H1 (cell line): ENCODE measurements around the gene IL1RAPL1.

Source experiments
- CTCF ChIP-seq, 3 experiments: IDR thresholded peaks; 1 replicate in 2 of 3; 2 replicates in 1 of 3; pipeline versions ENCODE4 v1.5.1 to v1.6.1; 2011; ENCODE audit warnings: low read length in 3 of 3, mild to moderate bottlenecking in 3 of 3, inconsistent platforms in 2 of 3, low read depth in 1 of 3, moderate library complexity in 1 of 3; ENCODE audit not compliant: insufficient read depth in 1 of 3; ENCODE audit errors: control extremely low read depth in 1 of 3
- EP300 ChIP-seq, 2 experiments: IDR thresholded peaks; 1 replicate in 1 of 2; 2 replicates in 1 of 2; pipeline ENCODE4 v1.6.1; 2011 to 2012; ENCODE audit warnings: low read depth in 2 of 2, low read length in 2 of 2, mild to moderate bottlenecking in 2 of 2, borderline replicate concordance in 1 of 2, inconsistent platforms in 1 of 2, moderate library complexity in 1 of 2
- EZH2 ChIP-seq: fragments of 200-600 bp; sonication (generic); IDR thresholded peaks from 2 replicates; pipeline ENCODE4 v1.7.1; 2012; ENCODE audit warnings: low read depth, mild to moderate bottlenecking, moderate library complexity, low read length, inconsistent platforms; ENCODE audit not compliant: severe bottlenecking
- GABPA ChIP-seq: IDR thresholded peaks from 2 replicates; pipeline ENCODE4 v1.6.1; 2011; ENCODE audit warnings: mild to moderate bottlenecking, low read length, moderate library complexity, borderline replicate concordance; ENCODE audit not compliant: insufficient read depth
- POLR2A ChIP-seq, 2 experiments: IDR thresholded peaks; 1 replicate in 1 of 2; 2 replicates in 1 of 2; pipeline ENCODE4 v1.6.1; 2011; ENCODE audit warnings: low read depth in 2 of 2, low read length in 2 of 2, mild to moderate bottlenecking in 2 of 2; ENCODE audit errors: control extremely low read depth in 1 of 2
- POLR2AphosphoS5 ChIP-seq: IDR thresholded peaks from 2 replicates; pipeline ENCODE4 v1.6.1; 2011; ENCODE audit warnings: low read depth, low read length
- SIN3A ChIP-seq, 2 experiments: IDR thresholded peaks in 1 of 2; conservative IDR thresholded peaks in 1 of 2; 2 replicates each; pipeline ENCODE4 v1.6.1; 2011 to 2012; ENCODE audit warnings: low read length in 2 of 2, improper control_type of control experiment in 1 of 2, low read depth in 1 of 2, mild to moderate bottlenecking in 1 of 2

- TF ChIP-seq EZH2, result no peak
- no peak for TF ChIP-seq SIN3A (conservative IDR thresholded peaks at IDR 0.05 in 1 of 2, IDR thresholded peaks at IDR 0.05 in 1 of 2; ENCODE audit: low read depth in 1 of 2, low read length in 2 of 2)
- no peak for TF ChIP-seq GABPA
- no peak for TF ChIP-seq CTCF (IDR thresholded peaks at IDR 0.05; ENCODE audit: control extremely low read depth in 1 of 3, insufficient read depth in 1 of 3, low read depth in 1 of 3, low read length in 3 of 3)
- no peak for TF ChIP-seq EP300 (IDR thresholded peaks at IDR 0.05; ENCODE audit: borderline replicate concordance in 1 of 2, low read depth in 2 of 2, low read length in 2 of 2)
- TF ChIP-seq POLR2A (IDR thresholded peaks at IDR 0.05; ENCODE audit: control extremely low read depth in 1 of 2, low read depth in 2 of 2, low read length in 2 of 2), result no peak
- TF ChIP-seq POLR2AphosphoS5, result no peak
Observed at GRCh38 chrX:30005813-30006212, 1418.6 kb downstream of the IL1RAPL1 start.
